ENCODE results near the gene HSPB7.

Gene HSPB7

DNA sequence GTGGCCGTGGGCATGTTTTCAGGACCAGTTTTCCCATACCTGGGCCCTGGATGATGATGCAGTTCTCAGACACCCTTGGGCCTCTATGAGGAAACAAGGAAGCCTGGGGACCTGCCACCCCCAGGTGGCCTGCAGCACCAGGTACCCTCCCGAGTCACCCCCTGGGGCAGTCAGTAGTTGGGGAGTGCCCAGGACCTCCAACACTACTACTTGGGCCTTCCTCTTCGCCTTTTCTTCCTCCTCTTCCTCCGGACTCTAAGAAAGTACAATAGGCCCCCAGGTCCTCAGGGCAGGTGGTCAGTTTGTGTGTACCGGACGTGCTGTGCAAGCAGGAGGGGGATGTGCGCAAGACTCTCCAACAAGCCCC, 25.7 kb downstream of the HSPB7 start:
- no peaks in the 10 kb centered on the region for H3K36me3 ChIP-seq
- H3K4me3 ChIP-seq (ENCODE audit: low read depth in 1 of 2, low read length in 1 of 2) = no peak overlapping the region
- H3K4me1 ChIP-seq (ENCODE audit: control insufficient read depth in 1 of 2, insufficient read depth in 1 of 2, low read depth in 1 of 2, low read length in 1 of 2) = no peaks in the 10 kb centered on the region
- H3K27ac ChIP-seq = no peak overlapping the region
- TF ChIP-seq, protein P1, sequence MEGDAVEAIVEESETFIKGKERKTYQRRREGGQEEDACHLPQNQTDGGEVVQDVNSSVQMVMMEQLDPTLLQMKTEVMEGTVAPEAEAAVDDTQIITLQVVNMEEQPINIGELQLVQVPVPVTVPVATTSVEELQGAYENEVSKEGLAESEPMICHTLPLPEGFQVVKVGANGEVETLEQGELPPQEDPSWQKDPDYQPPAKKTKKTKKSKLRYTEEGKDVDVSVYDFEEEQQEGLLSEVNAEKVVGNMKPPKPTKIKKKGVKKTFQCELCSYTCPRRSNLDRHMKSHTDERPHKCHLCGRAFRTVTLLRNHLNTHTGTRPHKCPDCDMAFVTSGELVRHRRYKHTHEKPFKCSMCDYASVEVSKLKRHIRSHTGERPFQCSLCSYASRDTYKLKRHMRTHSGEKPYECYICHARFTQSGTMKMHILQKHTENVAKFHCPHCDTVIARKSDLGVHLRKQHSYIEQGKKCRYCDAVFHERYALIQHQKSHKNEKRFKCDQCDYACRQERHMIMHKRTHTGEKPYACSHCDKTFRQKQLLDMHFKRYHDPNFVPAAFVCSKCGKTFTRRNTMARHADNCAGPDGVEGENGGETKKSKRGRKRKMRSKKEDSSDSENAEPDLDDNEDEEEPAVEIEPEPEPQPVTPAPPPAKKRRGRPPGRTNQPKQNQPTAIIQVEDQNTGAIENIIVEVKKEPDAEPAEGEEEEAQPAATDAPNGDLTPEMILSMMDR (IDR thresholded peaks at IDR 0.05) = no peak
- H3K27me3 ChIP-seq = no peaks in the 10 kb centered on the region
- H3K9me3 ChIP-seq = no peaks in the 10 kb centered on the region

GRCh38 chr1:15991427-15992186, 26.2 kb downstream of the HSPB7 start:
- no peak overlapping the region for H3K4me3 ChIP-seq (ENCODE audit: low read depth in 1 of 2, low read length in 1 of 2)
- H3K4me1 ChIP-seq (ENCODE audit: control insufficient read depth in 1 of 2, insufficient read depth in 1 of 2, low read depth in 1 of 2, low read length in 1 of 2) = no peaks in the 10 kb centered on the region
- no peaks in the 10 kb centered on the region for H3K27me3 ChIP-seq
- no peaks in the 10 kb centered on the region for H3K9me3 ChIP-seq
- TF ChIP-seq, protein P1 (IDR thresholded peaks at IDR 0.05) = no peak
- H3K27ac ChIP-seq = no peak overlapping the region
- H3K36me3 ChIP-seq = no peaks in the 10 kb centered on the region

GRCh38 chr1:15989776-15990175, 28.1 kb downstream of the HSPB7 start:
- no peaks in the 10 kb centered on the region for H3K36me3 ChIP-seq
- TF ChIP-seq, protein P1 (IDR thresholded peaks at IDR 0.05) = no peak
- no peaks in the 10 kb centered on the region for H3K4me1 ChIP-seq (ENCODE audit: control insufficient read depth in 1 of 2, insufficient read depth in 1 of 2, low read depth in 1 of 2, low read length in 1 of 2)
- H3K4me3 ChIP-seq (ENCODE audit: low read depth in 1 of 2, low read length in 1 of 2) = no peak overlapping the region
- no peak overlapping the region for H3K27ac ChIP-seq
- H3K9me3 ChIP-seq = no peaks in the 10 kb centered on the region
- H3K27me3 ChIP-seq = no peaks in the 10 kb centered on the region

DNA sequence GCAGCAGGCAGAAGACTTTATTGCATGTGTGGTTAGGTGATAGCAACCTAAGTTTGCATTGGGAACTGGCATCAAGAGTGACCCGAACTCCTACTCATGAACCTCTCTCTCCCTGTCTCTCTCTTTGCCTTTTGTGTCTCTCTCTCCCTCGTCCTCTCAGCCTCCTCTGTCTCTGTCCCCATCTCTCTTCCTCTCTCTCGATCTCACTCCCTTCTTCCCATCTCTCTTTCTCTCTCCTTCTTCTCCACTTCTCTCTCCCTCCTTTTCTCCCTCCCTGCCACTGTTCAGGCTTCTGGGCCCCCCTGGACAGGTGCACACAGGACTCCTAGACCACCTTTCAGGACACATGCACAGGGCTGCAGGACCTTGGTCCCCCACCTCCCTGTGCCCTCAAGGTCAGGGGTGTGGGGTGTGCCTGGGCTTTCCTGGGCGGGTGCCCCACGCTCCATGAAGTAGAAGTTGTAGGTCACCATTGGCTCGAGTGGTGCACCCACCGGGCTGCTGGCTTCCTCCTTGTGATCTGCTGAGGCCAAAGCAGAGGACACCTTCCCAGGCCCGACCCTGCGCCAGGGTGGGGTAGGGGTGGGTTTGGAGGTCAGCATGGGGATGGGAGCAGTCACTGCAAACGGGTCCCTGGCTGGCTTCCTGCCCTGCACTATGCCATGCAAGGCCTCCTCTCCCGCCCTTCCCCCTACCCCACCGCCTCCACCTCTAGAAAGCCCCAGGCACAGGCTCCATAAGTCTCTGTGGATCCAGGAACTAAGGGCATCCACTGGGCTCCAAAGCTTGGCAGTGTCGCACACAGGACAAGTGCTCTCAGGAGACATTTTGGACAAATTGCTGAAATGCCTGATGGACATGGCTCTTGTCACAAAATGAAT, 28.7 kb downstream of the HSPB7 start:
- Histone ChIP-seq H3K9me3 (no peaks in the 10 kb centered on the region), H3K27ac (no peak overlapping the region), H3K27me3 (no peaks in the 10 kb centered on the region), H3K36me3 (no peaks in the 10 kb centered on the region), H3K4me3 (ENCODE audit: low read depth in 1 of 2, low read length in 1 of 2) (no peak overlapping the region), H3K4me1 (ENCODE audit: control insufficient read depth in 1 of 2, insufficient read depth in 1 of 2, low read depth in 1 of 2, low read length in 1 of 2) (no peaks in the 10 kb centered on the region)
- TF ChIP-seq, protein P1 (IDR thresholded peaks at IDR 0.05) = no peak

GRCh38 chr1:15985611-15986297, 32.1 kb downstream of the HSPB7 start:
- no peak overlapping the region for H3K27ac ChIP-seq
- TF ChIP-seq, protein P1 (IDR thresholded peaks at IDR 0.05) = no peak
- H3K4me1 ChIP-seq (ENCODE audit: control insufficient read depth in 1 of 2, insufficient read depth in 1 of 2, low read depth in 1 of 2, low read length in 1 of 2) = no peaks in the 10 kb centered on the region
- no peak overlapping the region for H3K4me3 ChIP-seq (ENCODE audit: low read depth in 1 of 2, low read length in 1 of 2)
- no peaks in the 10 kb centered on the region for H3K9me3 ChIP-seq
- H3K36me3 ChIP-seq = no peaks in the 10 kb centered on the region
- no peaks in the 10 kb centered on the region for H3K27me3 ChIP-seq

Data from neutrophil (primary cell).